GM20431 (cell line): ENCODE results near the gene SORT1.

ENCODE experiments used
- in situ Hi-C: fragments of 300-500 bp; cut with MseI, MboI; formaldehyde crosslinking; loops from one replicate; pipeline ENCODE4 v1.15.0; 2020; ENCODE audit warnings: low sequenced_read_pairs; ENCODE audit not compliant: unreplicated experiment

SORT1 gene

DNA sequence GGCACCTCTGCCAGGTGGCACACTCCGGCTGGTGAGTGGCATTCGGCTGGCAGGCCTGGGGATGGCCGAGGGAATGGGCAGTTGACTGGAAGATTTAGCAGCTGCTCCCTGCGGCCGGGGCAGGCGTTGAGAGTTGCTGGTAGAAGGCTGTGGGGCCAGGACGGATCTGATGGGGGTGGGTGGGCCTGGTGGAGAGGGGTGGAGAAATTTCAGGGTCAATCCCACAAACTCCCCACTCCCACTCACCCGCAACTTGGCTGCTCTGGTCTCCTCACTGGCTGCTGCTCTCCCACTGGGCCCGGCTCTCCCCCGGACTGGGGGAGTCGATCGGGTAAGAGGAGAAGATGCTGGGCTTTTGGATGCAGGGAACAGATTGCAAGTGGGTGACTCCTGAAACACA is 116.9 kb downstream of the SORT1 start:
- in situ Hi-C loops: loop anchor here (5.0 kb wide), 1 partner anchor 121 kb away; no protein-coding TSS in a partner anchor

DNA sequence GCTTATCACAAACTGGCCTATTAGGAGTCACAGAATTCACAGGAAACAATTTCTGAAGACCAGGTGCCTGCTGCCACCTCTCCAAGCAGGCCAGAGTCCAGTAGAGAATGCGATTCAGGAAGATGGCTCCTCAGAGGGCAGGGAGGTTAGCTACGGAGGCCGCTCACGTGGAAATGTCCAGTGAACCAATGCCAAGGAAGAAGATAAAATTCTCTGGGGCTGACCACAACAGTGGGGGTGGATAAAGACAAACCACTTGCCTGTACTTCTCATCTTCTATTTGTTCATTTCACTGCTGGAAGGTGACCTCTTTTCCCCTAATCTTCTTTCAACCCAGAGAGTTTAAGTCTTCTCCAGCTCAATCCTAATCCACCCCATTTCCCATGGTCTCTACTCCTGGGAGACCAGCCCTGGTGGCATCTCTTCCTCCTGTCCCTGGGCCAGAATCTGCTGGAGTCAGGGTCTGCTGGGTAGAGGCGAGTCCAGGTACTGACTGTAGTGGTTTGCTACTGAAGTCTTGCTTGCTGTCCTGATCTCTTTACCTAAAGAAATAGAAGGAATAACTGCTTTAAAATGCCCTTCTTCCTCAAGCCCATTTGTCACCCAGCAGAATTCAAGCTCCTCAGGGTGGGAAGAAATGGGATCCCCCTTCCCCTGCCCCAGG is 118.0 kb downstream of the SORT1 start:
- in situ Hi-C loops: loop anchor here (5.0 kb wide), 1 partner anchor 123 kb away; no protein-coding TSS in a partner anchor

DNA sequence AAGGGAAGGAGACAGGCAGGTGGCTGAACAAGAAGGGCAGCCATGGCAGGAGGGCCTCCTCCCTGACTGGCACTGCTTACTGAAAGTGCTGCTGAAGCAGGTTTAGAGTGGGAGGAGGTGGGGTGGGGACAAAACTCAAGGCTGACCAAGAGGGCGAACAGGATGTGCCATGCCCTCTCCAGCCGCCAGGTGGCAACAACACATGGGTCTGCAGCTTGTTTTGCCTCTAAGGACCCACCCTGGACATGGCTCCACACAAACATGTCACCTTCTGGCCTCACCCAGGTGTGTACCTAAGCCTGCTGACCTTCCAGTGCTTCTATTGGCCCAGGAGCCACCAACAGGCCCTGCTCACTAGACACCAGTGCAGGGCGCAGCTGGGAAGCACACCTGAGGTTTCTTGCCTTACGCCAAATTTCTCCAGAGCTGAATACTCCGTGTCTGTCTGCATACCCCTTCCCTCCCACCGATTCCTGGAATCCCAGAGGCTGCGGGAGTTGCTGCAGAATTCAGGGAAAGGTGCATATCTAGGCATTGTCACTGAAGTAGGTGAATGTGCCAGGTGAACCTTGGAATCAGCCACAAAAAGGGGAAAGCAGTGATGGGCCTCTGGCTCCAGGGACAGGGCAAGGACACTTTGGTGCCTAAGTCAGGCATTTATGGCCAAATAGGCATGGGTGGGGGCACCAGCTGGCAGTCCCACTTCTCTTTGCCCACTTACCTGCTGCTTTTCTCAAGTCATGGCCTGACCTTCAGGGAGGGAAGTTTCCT is 120.1 kb downstream of the SORT1 start:
- in situ Hi-C loops: no loop called here

DNA sequence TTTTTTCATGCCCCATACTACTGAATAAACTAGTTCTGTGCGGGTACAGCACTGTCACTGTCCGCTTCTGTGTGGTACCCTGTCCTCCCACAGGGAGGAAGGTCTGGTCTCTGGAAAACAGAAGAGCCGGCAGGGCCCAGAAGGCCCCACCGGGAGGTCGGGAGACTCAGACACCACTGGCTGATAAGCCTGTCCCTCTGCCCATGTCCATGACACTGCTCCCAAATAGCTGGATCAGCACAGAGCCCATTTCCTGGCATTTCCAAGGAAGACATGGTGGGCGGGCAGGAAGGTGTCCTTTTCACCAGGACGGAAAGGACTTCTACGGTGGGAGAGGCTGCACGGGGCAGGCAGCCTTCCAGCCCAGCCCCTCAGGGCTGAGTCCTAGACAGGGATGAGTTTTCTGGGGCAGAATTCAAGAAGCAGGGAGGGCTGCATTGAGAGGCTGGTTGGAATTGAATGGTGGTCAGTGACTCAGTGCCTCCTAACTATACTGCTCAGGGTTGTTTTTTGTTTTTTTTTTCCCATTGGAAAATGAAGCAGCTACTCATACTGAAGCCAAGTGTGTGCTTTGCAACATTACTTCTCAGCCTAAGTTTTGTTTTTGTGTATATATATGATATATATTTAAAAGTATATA is 121.9 kb downstream of the SORT1 start:
- in situ Hi-C loops: no loop called here

DNA sequence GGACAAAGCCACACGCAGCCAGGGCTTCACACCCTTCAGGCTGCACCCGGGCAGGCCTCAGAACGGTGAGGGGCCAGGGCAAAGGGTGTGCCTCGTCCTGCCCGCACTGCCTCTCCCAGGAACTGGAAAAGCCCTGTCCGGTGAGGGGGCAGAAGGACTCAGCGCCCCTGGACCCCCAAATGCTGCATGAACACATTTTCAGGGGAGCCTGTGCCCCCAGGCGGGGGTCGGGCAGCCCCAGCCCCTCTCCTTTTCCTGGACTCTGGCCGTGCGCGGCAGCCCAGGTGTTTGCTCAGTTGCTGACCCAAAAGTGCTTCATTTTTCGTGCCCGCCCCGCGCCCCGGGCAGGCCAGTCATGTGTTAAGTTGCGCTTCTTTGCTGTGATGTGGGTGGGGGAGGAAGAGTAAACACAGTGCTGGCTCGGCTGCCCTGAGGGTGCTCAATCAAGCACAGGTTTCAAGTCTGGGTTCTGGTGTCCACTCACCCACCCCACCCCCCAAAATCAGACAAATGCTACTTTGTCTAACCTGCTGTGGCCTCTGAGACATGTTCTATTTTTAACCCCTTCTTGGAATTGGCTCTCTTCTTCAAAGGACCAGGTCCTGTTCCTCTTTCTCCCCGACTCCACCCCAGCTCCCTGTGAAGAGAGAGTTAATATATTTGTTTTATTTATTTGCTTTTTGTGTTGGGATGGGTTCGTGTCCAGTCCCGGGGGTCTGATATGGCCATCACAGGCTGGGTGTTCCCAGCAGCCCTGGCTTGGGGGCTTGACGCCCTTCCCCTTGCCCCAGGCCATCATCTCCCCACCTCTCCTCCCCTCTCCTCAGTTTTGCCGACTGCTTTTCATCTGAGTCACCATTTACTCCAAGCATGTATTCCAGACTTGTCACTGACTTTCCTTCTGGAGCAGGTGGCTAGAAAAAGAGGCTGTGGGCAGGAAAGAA is 122.9 kb downstream of the SORT1 start:
- in situ Hi-C loops: loop anchor here (25.0 kb wide), 1 partner anchor 262 kb away; the partner anchor contains the start of genes GNAI3 and GPR61

DNA sequence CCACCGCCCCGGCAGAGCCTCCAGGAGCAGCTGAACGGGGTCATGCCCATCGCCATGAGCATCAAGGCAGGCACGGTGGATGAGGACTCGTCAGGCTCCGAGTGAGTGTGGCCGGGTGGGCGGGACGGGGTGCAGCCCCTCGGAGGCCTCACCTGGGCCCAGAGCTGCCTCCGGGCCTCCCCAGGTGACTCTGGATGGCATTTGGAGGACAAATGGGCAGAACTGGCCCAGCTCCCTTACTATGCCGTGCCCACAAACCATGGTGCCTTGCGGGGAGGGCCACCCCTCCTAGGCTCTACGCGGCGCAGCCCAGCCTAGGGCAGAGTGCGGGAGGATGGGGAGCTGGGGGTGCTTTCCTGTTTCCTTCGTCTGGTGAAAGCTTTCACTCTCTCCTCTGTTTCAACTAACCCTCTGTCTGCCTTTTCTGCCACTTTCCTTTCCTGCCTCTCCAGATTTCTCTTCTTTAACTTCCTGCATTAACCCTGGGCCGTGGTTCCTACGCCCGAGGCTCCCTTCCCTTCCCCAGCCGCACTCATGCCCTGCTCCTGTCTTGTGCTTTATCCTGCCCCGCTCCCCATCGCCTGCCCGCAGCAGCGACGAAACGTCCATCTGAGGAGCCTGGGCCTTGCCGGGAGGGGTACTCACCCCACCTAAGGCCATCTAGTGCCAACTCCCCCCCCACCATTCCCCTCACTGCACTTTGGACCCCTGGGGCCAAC is 124.0 kb downstream of the SORT1 start:
- in situ Hi-C loops: loop anchor here (25.0 kb wide), 1 partner anchor 264 kb away; the partner anchor contains the start of genes GNAI3 and GPR61

DNA sequence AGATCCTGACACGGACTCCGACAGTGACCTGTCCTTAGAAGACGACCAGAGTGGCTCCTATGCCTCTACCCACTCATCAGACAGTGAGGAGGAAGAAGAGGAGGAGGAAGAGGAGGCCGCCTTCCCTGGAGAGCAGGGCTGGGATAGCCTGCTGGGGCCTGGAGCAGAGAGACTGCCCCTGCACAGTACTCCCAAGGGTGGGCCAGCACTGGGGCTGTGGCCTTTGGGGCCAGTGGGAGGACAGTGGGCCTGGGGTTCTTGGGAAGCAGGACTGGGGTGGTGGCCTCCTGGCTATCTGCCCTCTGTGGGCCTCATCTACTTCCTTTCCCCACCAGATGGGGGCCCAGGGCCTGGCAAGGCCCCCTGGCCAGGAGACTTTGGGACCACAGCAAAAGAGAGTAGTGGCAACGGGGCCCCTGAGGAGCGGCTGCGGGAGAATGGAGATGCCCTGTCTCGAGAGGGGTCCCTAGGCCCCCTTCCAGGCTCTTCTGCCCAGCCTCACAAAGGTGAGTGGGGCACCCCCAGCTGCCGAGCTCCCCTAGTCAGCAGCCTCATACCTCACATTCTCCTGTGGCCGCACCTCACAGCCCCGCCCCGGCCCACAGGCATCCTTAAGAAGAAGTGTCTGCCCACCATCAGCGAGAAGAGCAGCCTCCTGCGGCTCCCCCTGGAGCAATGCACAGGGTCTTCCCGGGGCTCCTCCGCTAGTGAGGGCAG is 124.7 kb downstream of the SORT1 start:
- in situ Hi-C loops: loop anchor here (25.0 kb wide), 1 partner anchor 264 kb away; the partner anchor contains the start of genes GNAI3 and GPR61

DNA sequence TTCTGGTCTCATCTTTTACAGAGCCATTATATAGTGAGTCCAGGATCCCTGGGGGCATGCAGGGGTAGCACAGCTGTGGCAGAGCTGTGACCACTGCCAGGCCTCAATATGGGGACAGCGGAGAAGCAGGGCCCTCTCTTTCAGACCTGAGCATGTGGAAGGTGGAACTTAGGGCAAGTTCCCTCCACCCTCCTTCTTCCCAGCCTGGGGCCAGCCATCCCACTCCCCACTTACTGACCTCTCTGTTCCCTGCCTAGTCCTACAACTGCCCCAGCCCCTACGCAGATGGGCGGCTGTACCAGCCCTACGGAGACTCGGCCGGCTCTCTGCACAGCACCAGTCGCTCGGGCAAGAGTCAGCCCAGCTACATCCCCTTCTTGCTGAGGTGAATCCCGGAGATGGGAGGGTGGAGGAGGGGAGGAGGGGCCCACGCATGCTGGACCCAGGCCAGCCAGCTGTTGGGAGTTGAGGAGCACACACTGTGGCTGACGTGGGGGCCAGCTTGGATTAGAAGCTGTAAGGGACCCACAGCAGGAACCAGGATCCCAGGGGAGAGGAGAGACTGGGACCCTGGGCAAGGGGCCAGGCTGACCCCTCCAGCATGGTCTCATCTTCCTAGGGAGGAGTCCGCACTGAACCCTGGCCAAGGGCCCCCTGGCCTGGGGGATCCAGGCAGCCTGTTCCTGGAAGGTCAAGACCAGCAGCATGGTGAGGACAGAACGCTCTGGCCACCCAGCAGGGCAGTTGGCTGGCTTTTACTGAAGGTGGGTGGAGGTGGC is 125.5 kb downstream of the SORT1 start:
- in situ Hi-C loops: loop anchor here (25.0 kb wide), 1 partner anchor 265 kb away; the partner anchor contains the start of genes GNAI3 and GPR61

DNA sequence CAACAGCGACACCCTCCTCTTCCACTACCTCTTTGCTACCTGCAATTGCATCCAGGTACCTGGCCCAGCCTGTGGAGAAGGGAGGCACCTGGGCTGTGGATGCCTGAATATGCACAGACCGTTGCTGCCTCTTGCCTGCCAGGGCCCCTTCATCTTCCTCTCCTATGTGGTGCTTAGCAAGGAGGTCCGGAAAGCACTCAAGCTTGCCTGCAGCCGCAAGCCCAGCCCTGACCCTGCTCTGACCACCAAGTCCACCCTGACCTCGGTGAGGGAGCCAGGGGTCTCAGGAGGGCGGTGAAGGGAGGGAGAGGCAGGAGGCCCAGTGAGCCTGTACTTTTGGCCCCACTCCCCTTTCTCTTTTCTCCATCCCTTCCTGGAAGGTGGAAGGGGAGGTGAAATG is 126.3 kb downstream of the SORT1 start:
- in situ Hi-C loops: loop anchor here (25.0 kb wide), 1 partner anchor 266 kb away; the partner anchor contains the start of genes GNAI3 and GPR61

DNA sequence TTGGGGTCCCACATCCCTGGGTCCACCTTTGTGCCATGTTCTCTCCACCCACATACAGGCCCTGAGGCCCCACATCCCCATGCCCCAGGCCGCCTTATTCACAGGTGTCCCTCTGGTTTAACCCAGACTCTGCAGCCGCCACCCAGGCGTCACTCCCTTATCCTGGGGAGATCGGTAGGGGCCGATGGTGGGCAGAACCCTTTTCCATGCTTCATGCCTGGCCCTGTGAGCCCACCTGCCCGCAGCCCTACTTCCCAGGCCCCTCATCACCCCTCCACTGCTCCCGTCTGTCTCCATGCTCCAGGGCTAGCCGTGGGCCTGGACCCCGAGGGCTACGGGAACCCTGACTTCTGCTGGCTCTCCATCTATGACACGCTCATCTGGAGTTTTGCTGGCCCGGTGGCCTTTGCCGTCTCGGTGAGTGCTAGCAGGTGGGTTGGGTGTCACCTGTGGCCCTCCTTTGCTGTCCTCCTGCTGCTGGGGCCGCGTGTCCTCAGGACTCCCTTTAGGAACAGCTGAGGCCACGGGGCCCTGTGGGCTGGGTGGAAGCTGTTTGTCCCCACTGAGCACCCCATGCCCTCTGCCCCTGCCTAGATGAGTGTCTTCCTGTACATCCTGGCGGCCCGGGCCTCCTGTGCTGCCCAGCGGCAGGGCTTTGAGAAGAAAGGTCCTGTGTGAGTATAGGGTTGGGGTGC is 126.9 kb downstream of the SORT1 start:
- in situ Hi-C loops: loop anchor here (25.0 kb wide), 1 partner anchor 267 kb away; the partner anchor contains the start of genes GNAI3 and GPR61

DNA sequence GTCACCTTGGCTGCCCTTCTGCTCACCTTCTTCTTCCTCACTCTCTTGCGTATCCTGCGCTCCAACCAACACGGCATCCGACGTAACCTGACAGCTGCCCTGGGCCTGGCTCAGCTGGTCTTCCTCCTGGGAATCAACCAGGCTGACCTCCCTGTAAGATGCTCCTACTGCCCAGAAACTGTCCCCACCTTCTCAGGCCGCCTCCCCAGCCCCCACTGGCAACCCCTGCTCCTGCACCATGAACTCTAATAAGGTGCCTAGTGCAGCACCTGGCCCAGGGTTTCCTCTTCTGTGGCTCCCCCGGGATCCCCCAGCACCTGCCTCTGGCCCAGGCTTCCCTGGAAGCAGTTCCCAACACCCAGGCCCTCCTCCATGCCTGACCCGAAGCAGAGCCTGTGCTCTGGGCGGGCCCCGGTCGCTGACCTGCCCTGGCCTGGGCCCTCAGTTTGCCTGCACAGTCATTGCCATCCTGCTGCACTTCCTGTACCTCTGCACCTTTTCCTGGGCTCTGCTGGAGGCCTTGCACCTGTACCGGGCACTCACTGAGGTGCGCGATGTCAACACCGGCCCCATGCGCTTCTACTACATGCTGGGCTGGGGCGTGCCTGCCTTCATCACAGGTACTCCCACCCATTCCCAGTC is 127.6 kb downstream of the SORT1 start:
- in situ Hi-C loops: loop anchor here (25.0 kb wide), 1 partner anchor 267 kb away; the partner anchor contains the start of genes GNAI3 and GPR61

DNA sequence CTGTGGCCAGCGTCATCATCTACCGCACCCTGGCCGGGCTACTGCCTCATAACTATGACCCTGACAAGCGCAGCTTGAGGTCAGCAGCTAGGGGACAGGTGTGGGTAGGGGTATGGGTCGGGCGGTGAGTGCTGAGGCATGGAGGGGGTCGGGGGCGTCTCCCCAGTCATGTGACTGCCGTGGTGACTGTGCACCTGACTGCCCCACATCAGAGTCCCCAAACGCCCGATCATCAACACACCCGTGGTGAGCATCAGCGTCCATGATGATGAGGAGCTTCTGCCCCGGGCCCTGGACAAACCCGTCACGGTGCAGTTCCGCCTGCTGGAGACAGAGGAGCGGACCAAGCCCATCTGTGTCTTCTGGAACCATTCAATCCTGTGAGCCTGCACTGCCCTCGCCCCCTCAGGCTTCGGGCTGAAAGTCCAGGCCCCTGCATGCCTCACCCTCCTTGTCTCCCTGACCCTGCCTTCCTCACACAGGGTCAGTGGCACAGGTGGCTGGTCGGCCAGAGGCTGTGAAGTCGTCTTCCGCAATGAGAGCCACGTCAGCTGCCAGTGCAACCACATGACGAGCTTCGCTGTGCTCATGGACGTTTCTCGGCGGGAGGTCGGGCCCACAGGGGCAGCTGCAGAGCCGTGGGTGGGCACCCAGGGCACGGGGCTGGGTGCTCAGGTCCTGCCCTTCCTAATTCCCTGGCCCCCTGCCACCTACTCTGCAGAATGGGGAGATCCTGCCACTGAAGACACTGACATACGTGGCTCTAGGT is 128.3 kb downstream of the SORT1 start:
- in situ Hi-C loops: loop anchor here (25.0 kb wide), 1 partner anchor 268 kb away; the partner anchor contains the start of genes GNAI3 and GPR61

DNA sequence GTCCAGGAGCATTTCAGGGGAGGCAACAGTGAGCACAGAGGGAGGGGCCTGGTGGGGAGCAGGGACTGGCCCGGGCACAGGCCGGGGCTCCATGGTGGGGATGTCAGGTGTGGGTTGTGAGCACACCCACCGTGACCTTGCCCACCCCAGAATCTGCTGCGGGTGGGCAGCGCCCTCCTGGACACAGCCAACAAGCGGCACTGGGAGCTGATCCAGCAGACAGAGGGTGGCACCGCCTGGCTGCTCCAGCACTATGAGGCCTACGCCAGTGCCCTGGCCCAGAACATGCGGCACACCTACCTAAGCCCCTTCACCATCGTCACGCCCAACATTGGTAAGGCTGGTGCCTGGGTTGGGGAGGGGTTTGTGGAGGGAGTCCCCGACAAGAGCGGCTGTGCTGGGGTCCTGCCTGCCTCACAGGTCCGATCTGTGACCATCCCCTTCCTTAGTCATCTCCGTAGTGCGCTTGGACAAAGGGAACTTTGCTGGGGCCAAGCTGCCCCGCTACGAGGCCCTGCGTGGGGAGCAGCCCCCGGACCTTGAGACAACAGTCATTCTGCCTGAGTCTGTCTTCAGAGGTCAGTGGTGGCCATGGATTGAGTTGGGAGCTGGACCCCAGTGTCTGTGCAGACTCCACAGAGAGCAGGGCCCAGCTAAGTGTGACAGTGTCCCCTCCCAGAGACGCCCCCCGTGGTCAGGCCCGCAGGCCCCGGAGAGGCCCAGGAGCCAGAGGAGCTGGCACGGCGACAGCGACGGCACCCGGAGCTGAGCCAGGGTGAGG is 129.1 kb downstream of the SORT1 start:
- in situ Hi-C loops: loop anchor here (25.0 kb wide), 1 partner anchor 269 kb away; the partner anchor contains the start of genes GNAI3 and GPR61

DNA sequence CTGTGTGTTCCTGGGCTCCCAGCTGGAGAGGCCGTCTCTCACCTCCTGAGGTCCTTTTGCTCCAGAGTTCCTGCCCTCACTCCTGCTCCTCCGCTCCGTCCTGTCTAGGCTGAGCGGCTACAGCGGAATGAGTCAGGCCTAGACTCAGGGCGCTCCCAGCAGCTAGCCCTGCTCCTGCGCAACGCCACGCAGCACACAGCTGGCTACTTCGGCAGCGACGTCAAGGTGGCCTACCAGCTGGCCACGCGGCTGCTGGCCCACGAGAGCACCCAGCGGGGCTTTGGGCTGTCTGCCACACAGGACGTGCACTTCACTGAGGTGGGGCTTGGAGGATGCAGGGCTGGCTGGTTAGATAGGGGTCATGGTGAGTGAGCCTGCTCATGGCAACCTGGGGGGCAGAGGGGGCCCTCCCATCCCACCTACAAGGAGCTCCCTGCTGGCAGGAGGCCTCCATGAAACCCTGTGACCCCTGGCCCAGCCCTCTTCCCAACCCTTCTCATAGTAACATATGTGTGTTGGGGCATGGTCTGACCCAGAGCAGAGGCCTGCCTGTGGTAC is 129.9 kb downstream of the SORT1 start:
- in situ Hi-C loops: loop anchor here (25.0 kb wide), 1 partner anchor 269 kb away; the partner anchor contains the start of genes GNAI3 and GPR61
